IPS-15b (cell line): Measurements from ENCODE around the gene SAPCD2.

Experiments used
- H3K27me3 ChIP-seq: one replicate; pipeline ENCODE4 v1.6.1; 2013; ENCODE audit warnings: low read length; ENCODE audit not compliant: control insufficient read depth, insufficient read depth
- H3K36me3 ChIP-seq: one replicate; pipeline ENCODE4 v1.6.1; 2013; ENCODE audit warnings: low read length; ENCODE audit not compliant: control insufficient read depth, insufficient read depth
- H3K4me1 ChIP-seq: one replicate; pipeline ENCODE4 v1.6.1; 2013; ENCODE audit warnings: mild to moderate bottlenecking, low read length; ENCODE audit not compliant: control insufficient read depth, insufficient read depth
- H3K4me3 ChIP-seq: one replicate; pipeline ENCODE4 v1.5.1; 2013; ENCODE audit warnings: low read depth, low read length
- H3K9ac ChIP-seq: one replicate; pipeline ENCODE4 v1.6.1; 2013; ENCODE audit warnings: low read depth, mild to moderate bottlenecking, low read length
- H3K9me3 ChIP-seq: one replicate; pipeline ENCODE4 v1.6.1; 2013; ENCODE audit warnings: mild to moderate bottlenecking, low read length; ENCODE audit not compliant: control insufficient read depth, insufficient read depth

The SAPCD2 gene

DNA sequence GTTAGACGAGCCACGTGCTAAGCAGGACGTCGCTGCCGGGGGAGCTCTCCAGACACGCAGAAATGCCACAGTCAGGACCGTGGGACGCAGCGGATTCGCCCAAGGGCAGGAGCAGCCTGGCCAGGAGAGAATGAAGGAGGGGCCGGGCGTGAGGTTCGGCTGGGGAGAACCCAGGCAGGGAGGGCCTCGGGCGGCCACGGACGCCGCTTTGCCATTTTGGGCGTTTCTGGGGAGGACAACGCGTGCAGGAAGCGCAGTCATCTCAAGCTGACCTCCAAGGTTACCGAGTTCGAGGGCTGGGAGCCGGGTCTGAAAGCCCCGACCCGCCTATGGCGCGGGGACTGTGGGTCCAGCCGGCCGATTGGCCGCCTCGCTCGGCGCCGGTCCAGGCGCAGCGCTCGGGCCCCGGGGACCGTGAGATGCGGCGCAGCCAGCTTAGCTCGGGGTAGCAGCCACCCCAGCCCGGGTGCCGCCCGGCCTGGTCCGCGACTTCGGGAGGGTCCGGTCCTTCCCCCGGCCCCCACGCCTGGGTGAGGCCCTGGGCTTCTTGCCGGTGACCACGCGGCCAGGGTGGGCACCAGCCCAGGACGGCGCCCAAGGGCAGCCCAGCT is 15.7 kb upstream of the SAPCD2 start:
- H3K9ac ChIP-seq: peak overlapping the region; percentile 16
- peaks cover 22% of the 10 kb centered on the region for H3K36me3 ChIP-seq
- peak overlapping the region; percentile 75 for H3K4me3 ChIP-seq
- peaks cover 2% of the 10 kb centered on the region for H3K4me1 ChIP-seq
- H3K27me3 ChIP-seq: peaks cover 4% of the 10 kb centered on the region
- no peaks in the 10 kb centered on the region for H3K9me3 ChIP-seq

- H3K4me1 ChIP-seq: peaks cover 2% of the 10 kb centered on the region
- no peak overlapping the region for H3K4me3 ChIP-seq
- no peaks in the 10 kb centered on the region for H3K9me3 ChIP-seq
- peaks cover 25% of the 10 kb centered on the region for H3K36me3 ChIP-seq
- no peak overlapping the region for H3K9ac ChIP-seq
- H3K27me3 ChIP-seq: peaks cover 8% of the 10 kb centered on the region
These were observed 14.2 kb upstream of the SAPCD2 start for GRCh38 chr9:137084526-137084925.

- peaks cover 28% of the 10 kb centered on the region for H3K36me3 ChIP-seq
- H3K4me3 ChIP-seq: no peak overlapping the region
- no peaks in the 10 kb centered on the region for H3K9me3 ChIP-seq
- no peak overlapping the region for H3K9ac ChIP-seq
- H3K27me3 ChIP-seq: peaks cover 16% of the 10 kb centered on the region
- H3K4me1 ChIP-seq: peaks cover 2% of the 10 kb centered on the region
These were observed 13.1 kb upstream of the SAPCD2 start for GRCh38 chr9:137083394-137084004.

- Histone ChIP-seq H3K36me3 (peaks cover 28% of the 10 kb centered on the region), H3K4me3 (no peak overlapping the region), H3K9me3 (no peaks in the 10 kb centered on the region), H3K9ac (no peak overlapping the region), H3K27me3 (peaks cover 22% of the 10 kb centered on the region), H3K4me1 (peaks cover 2% of the 10 kb centered on the region)
These were observed 12.6 kb upstream of the SAPCD2 start for GRCh38 chr9:137082925-137083290.

DNA sequence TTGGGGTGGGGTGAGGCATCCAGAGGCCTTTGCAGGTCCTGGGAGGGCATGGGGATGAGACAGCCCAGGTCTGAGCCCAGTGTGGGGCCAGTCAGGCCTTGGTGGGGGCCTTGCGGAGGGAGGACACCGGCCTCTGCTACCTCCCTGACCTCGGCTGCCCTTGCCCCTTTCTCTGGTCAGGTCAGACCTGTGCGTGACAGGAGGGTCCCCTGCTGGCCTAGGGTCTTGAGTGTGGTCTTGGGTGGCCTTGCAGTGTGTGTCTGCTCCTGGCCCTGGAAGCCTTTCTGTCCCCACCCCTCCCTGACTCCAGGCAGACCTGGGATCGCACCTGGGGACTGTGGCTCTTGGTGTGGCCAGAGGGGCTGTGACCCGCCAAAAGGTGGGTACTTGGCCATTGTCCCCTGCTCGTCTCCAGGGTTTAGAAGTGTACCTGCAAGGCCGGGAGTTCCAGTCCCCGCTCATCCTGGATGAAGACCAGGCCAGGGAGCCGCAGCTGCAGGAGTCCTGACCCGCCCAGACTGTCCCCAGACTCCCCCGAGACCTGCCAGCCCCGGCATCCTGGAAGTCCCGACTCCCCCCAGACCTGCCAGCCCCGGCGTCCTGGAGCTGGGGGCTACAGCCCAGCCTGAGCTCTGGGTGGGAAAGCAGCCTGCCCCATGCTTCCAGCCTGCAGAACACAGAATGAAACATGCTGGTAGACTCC is 12.0 kb upstream of the SAPCD2 start:
- Histone ChIP-seq H3K27me3 (peaks cover 23% of the 10 kb centered on the region), H3K9me3 (no peaks in the 10 kb centered on the region), H3K4me3 (no peak overlapping the region), H3K4me1 (no peaks in the 10 kb centered on the region), H3K9ac (no peak overlapping the region), H3K36me3 (peaks cover 28% of the 10 kb centered on the region)

DNA sequence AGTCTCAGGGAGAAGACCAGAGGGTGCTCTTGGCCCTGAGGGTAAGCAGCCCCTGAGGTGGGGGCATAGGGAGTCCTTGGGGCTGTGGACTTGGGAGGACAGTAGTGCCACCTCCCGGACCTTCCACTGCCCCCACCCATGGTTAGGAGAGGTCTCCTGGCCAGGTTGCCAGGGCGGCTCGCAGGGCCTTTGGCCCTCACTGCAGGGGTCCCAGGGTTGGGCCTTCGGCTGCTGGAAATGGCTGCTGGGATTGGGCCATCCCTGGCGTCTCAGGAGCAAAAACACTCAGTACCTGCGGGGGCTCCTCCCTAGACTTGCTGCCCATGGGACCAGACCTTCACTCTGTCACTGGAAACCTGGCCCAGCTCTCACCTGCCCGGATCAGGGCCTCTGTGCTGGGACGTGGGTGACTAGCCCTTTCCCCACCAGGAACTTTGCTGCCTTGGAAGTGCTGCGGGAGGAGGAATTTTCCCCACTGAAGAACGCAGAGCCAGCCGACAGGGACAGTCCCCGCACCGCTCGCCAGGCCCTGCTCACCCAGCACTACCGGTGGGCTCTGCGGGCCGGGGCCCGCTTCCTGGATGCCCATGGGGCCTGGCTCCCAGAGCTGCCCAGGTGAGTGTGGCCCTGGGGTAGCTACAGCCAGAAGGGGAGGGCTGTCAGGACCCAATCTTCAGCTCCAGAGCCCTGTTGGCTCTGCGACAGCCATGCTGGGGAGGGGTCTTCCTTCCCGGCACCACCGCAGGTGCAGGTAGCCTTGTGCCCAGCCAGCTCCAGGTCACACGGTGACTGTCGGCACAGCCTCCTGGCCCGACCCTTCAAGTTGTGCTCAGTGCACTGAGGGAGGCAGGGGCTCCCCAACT is 10.1 kb upstream of the SAPCD2 start:
- Histone ChIP-seq H3K4me3 (no peak overlapping the region), H3K4me1 (no peaks in the 10 kb centered on the region), H3K36me3 (peaks cover 28% of the 10 kb centered on the region), H3K27me3 (peaks cover 19% of the 10 kb centered on the region), H3K9ac (no peak overlapping the region), H3K9me3 (no peaks in the 10 kb centered on the region)

GRCh38 chr9:137079401-137079787 is 9.0 kb upstream of the SAPCD2 start:
- Histone ChIP-seq H3K9me3 (no peaks in the 10 kb centered on the region), H3K9ac (no peak overlapping the region), H3K4me1 (peaks cover 6% of the 10 kb centered on the region), H3K27me3 (peaks cover 19% of the 10 kb centered on the region), H3K4me3 (no peak overlapping the region), H3K36me3 (peaks cover 28% of the 10 kb centered on the region)

- Histone ChIP-seq H3K9me3 (no peaks in the 10 kb centered on the region), H3K9ac (no peak overlapping the region), H3K4me3 (peak overlapping the region; percentile 62), H3K27me3 (peaks cover 19% of the 10 kb centered on the region), H3K4me1 (peaks cover 6% of the 10 kb centered on the region), H3K36me3 (peaks cover 28% of the 10 kb centered on the region)
These were observed 8.5 kb upstream of the SAPCD2 start for GRCh38 chr9:137078701-137079400.

- H3K27me3 ChIP-seq: peaks cover 19% of the 10 kb centered on the region
- peaks cover 26% of the 10 kb centered on the region for H3K36me3 ChIP-seq
- no peaks in the 10 kb centered on the region for H3K9me3 ChIP-seq
- no peak overlapping the region for H3K9ac ChIP-seq
- peaks cover 6% of the 10 kb centered on the region for H3K4me1 ChIP-seq
- peak overlapping the region; percentile 62 for H3K4me3 ChIP-seq
These were observed 7.7 kb upstream of the SAPCD2 start for GRCh38 chr9:137077758-137078693.

DNA sequence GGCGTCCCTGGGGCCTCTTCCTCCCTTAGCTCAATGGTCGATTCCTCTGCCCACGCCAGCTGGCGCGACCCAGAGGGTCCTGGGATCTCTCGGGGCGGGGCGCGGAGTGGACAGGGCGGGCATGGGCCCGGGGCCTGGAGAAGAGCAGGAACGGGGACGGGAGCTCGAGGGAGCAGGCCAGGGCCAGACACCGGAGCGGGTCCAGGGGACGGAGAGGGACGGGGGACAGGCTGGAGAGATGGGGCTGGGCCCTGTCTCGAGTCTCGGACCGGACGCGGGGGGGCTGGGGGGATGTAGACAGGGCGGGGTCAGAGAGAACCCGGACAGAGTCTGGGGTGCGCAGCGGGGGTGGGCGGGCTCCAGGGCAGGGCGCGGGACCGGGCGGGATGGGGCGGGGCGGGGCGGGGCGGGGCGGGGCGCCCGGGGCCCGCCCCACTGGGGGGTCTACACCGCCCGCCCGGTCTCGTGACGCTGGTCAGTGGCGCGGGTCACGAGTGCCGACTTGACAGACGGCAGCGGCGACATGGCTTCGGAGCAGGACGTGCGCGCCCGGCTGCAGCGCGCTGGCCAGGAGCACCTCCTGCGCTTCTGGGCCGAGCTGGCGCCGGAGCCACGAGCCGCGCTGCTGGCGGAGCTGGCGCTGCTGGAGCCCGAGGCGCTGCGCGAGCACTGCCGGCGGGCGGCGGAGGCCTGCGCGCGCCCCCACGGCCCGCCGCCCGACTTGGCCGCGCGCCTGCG is 6.8 kb upstream of the SAPCD2 start, which contains the start of gene UAP1L1:
Gene UAP1L1, plus strand, starts transcription at position 508 of the 738 bp plus-strand sequence. Its CDS starts 16 bp downstream, at position 524.
- no peak within 1 kb of the TSS for H3K9ac ChIP-seq
- peak within 1 kb of the TSS; percentile 62 for H3K4me3 ChIP-seq
- peaks cover 18% of the 10 kb centered on the region for H3K36me3 ChIP-seq
- H3K9me3 ChIP-seq: no peaks in the 10 kb centered on the region
- H3K4me1 ChIP-seq: peaks cover 6% of the 10 kb centered on the region
- H3K27me3 ChIP-seq: peaks cover 19% of the 10 kb centered on the region
